Suprapubic skin (tissue), 4 donors: Measurements from ENCODE around the gene GSN.

Experiments
- EP300 ChIP-seq: sonication (generic); formaldehyde crosslinking; IDR thresholded peaks from one replicate; pipeline ENCODE4 v1.6.1; 2017; ENCODE audit warnings: antibody characterized with exemption
- POLR2A ChIP-seq, 2 donors: fragments of 450-650 bp; IDR thresholded peaks; one replicate each; pipeline ENCODE4 v1.6.1; 2017; ENCODE audit warnings: antibody characterized with exemption in 2 of 2, mild to moderate bottlenecking in 2 of 2, moderate library complexity in 2 of 2
- POLR2AphosphoS5 ChIP-seq, 3 donors: sonication (generic); formaldehyde crosslinking; IDR thresholded peaks; one replicate each; pipeline ENCODE4 v1.6.1; 2017; ENCODE audit warnings: antibody characterized with exemption in 3 of 3
- TF ChIP-seq, protein P1 (sequence below), 2 donors: fragments of 200-600 bp in 1 of 2; fragments of 450-650 bp in 1 of 2; sonication (generic) in 1 of 2; IDR thresholded peaks; one replicate each; pipeline ENCODE4 v1.5.1; 2016 to 2019; ENCODE audit warnings: antibody characterized with exemption in 2 of 2, mild to moderate bottlenecking in 1 of 2, moderate library complexity in 1 of 2

DNA sequence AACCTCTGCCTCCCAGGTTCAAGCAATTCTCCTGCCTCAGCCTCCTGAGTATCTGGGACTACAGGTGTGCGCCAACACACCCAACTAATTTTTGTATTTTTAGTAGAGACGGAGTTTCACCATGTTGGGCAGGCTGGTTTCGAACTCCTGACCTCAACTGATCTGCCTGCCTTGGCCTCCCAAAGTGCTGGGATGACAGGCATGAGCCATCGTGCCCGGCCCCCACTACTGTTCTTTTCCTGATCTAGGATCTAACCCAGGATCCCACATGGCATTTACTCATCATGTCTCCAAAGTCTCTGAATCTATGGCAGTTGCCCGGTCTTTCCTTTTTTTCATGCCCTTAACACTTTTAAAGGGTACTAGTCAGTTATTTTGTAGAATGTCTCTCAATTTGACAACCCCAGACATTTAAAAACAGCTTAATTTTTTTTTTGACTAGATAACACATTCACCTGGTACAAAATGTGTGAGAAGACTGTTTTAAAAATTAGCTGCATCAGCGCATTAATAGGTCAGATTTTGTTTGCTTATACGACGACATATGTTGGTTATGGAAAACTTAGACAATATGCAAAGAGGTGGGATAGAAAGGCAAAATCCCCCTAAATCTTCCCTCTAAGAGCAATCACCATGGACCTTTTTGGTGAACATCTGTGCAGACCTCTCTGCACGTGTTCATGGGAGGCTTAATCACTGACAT lies 55.6 kb downstream of the GSN start:
- TF ChIP-seq, protein P1, sequence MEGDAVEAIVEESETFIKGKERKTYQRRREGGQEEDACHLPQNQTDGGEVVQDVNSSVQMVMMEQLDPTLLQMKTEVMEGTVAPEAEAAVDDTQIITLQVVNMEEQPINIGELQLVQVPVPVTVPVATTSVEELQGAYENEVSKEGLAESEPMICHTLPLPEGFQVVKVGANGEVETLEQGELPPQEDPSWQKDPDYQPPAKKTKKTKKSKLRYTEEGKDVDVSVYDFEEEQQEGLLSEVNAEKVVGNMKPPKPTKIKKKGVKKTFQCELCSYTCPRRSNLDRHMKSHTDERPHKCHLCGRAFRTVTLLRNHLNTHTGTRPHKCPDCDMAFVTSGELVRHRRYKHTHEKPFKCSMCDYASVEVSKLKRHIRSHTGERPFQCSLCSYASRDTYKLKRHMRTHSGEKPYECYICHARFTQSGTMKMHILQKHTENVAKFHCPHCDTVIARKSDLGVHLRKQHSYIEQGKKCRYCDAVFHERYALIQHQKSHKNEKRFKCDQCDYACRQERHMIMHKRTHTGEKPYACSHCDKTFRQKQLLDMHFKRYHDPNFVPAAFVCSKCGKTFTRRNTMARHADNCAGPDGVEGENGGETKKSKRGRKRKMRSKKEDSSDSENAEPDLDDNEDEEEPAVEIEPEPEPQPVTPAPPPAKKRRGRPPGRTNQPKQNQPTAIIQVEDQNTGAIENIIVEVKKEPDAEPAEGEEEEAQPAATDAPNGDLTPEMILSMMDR (IDR thresholded peaks at IDR 0.05) = no peak
- no peak for TF ChIP-seq POLR2A (IDR thresholded peaks at IDR 0.05)
- no peak for TF ChIP-seq POLR2AphosphoS5 (IDR thresholded peaks at IDR 0.05)
- TF ChIP-seq EP300 = no peak
